ENCODE measurements around the gene PSMA5.

DNA sequence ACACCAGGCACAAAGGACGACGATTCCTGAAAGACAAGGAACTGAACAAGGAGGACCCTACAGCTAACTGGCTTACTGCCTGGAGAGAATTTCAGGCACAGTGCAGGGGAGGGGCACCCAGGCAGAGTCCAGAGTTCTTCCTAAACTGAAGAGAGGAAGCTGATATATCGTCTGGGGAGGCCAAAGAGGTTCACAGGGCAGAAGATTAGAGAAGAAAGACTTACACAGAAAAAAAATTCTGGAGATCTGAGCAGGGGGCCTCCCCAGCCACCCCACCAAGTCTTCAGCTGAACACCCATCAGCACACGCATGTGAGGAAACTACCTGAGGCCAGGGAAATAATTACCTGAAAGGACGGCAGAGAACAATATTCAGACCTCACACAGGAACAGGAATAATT is 53.1 kb downstream of the PSMA5 start:
- no peak for TF ChIP-seq GATA3 (IDR thresholded peaks at IDR 0.05; ENCODE audit: low read depth, low read length)
- no peak for TF ChIP-seq GATA2 (IDR thresholded peaks at IDR 0.05; ENCODE audit: low read depth, low read length)

All from SH-SY5Y (cell line).